Liver (tissue), 9 donors: ENCODE results near the gene USP47. TPM values are rescaled to one million over a fixed set of nuclear protein-coding genes. Genes with fewer than 3 reads are reported as not detected.

Experiments
- DNase-seq: peaks from one replicate; pipeline ENCODE4 v3.0.0-alpha.2; 2017; ENCODE audit warnings: low spot score
- H3K27ac ChIP-seq, 2 donors: one replicate each; pipeline ENCODE4 v1.7.0; 2013; ENCODE audit warnings: inconsistent platforms in 2 of 2, low read length in 2 of 2, control low read depth in 1 of 2, low read depth in 1 of 2, mild to moderate bottlenecking in 1 of 2
- H3K27me3 ChIP-seq, 4 donors: one replicate each; pipeline versions ENCODE4 v1.6.1 to v1.7.0; 2013; ENCODE audit warnings: low read length in 3 of 4, inconsistent platforms in 1 of 4, mild to moderate bottlenecking in 1 of 4, moderate library complexity in 1 of 4; ENCODE audit not compliant: control insufficient read depth in 4 of 4, insufficient read depth in 4 of 4
- H3K36me3 ChIP-seq, 4 donors: one replicate each; pipeline versions ENCODE4 v1.6.1 to v1.7.0; 2013; ENCODE audit warnings: low read length in 3 of 4, mild to moderate bottlenecking in 3 of 4, low read depth in 1 of 4, moderate library complexity in 1 of 4; ENCODE audit not compliant: control insufficient read depth in 4 of 4, insufficient read depth in 3 of 4
- H3K4me1 ChIP-seq, 4 donors: one replicate each; pipeline versions ENCODE4 v1.6.1 to v1.7.0; 2013; ENCODE audit warnings: low read length in 3 of 4, mild to moderate bottlenecking in 3 of 4, moderate library complexity in 1 of 4; ENCODE audit not compliant: control insufficient read depth in 4 of 4, insufficient read depth in 4 of 4
- H3K4me3 ChIP-seq, 3 donors: one replicate each; pipeline versions ENCODE4 v1.6.1 to v1.7.0; 2013; ENCODE audit warnings: low read length in 3 of 3, control low read depth in 1 of 3, low read depth in 1 of 3, mild to moderate bottlenecking in 1 of 3
- H3K9ac ChIP-seq, 2 donors: one replicate each; pipeline ENCODE4 v1.7.0; 2013; ENCODE audit warnings: low read length in 2 of 2, mild to moderate bottlenecking in 2 of 2, moderate library complexity in 2 of 2, control low read depth in 1 of 2, low read depth in 1 of 2
- H3K9me3 ChIP-seq, 4 donors: one replicate each; pipeline versions ENCODE4 v1.6.1 to v1.7.0; 2013; ENCODE audit warnings: low read length in 3 of 4; ENCODE audit not compliant: control insufficient read depth in 4 of 4
- EGR1 ChIP-seq, 2 donors: IDR thresholded peaks; 2 replicates each; pipeline ENCODE4 v1.6.1; 2016 to 2018; ENCODE audit warnings: antibody characterized with exemption in 2 of 2, low read depth in 2 of 2
- FOXA1 ChIP-seq: IDR thresholded peaks from 2 replicates; pipeline ENCODE4 v1.6.1; 2016; ENCODE audit warnings: antibody characterized with exemption
- FOXA2 ChIP-seq: IDR thresholded peaks from 2 replicates; pipeline ENCODE4 v1.6.1; 2016; ENCODE audit warnings: antibody characterized with exemption
- GABPA ChIP-seq, 2 donors: IDR thresholded peaks in 1 of 2; conservative IDR thresholded peaks in 1 of 2; 2 replicates each; pipeline ENCODE4 v1.6.1; 2016; ENCODE audit warnings: antibody characterized with exemption in 2 of 2, mild to moderate bottlenecking in 1 of 2, moderate library complexity in 1 of 2
- HNF4A ChIP-seq, 2 donors: conservative IDR thresholded peaks; 2 replicates each; pipeline ENCODE4 v1.6.1; 2016; ENCODE audit warnings: antibody characterized with exemption in 2 of 2, mild to moderate bottlenecking in 2 of 2
- HNF4G ChIP-seq: IDR thresholded peaks from 2 replicates; pipeline ENCODE4 v1.6.1; 2016; ENCODE audit warnings: antibody characterized with exemption
- JUND ChIP-seq, 2 donors: IDR thresholded peaks; 2 replicates each; pipeline ENCODE4 v1.6.1; 2016; ENCODE audit warnings: antibody characterized with exemption in 2 of 2
- NR2F2 ChIP-seq: IDR thresholded peaks from 2 replicates; pipeline ENCODE4 v1.6.1; 2016; ENCODE audit warnings: antibody characterized with exemption
- RAD21 ChIP-seq, 2 donors: IDR thresholded peaks; 2 replicates each; pipeline ENCODE4 v1.6.1; 2016; ENCODE audit warnings: antibody characterized with exemption in 2 of 2, mild to moderate bottlenecking in 2 of 2
- RXRA ChIP-seq, 2 donors: IDR thresholded peaks; 2 replicates each; pipeline ENCODE4 v1.6.1; 2017 to 2018; ENCODE audit warnings: antibody characterized with exemption in 2 of 2, mild to moderate bottlenecking in 1 of 2
- TAF1 ChIP-seq: conservative IDR thresholded peaks from 2 replicates; pipeline ENCODE4 v1.6.1; 2016; ENCODE audit warnings: antibody characterized with exemption, mild to moderate bottlenecking
- YY1 ChIP-seq: IDR thresholded peaks from 2 replicates; pipeline ENCODE4 v1.6.1; 2016; ENCODE audit warnings: antibody characterized with exemption, mild to moderate bottlenecking
- WGBS: extraction: QIAGEN DNeasy Blood & Tissue Kit; methylation state at CpG from one replicate; pipeline ENCODE4 v1.1.7; 2013; 5-methylcytosine and 5-hydroxymethylcytosine counted together
- polyA plus RNA-seq, 2 donors: library from polyadenylated mRNA; stranded (reverse) in 1 of 2; unstranded in 1 of 2; fragments of 200-250 nt in 1 of 2; fragments of >200 nt in 1 of 2; fragmentation: Nextera tagmentation in 1 of 2; extraction: Ambion mirVana in 1 of 2; gene quantifications; one replicate each; pipeline versions ENCODE4 v1.2.1 to v1.2.3, GENCODE V29; 2013 to 2015
- total RNA-seq, 2 donors: library from RNA; depleted of rRNA; stranded (reverse); fragments of >200 nt; gene quantifications; one replicate each; pipeline ENCODE4 v1.2.3, GENCODE V29; 2014
- TF ChIP-seq, protein P1 (sequence below): IDR thresholded peaks from 2 replicates; pipeline ENCODE4 v1.6.1; 2016; ENCODE audit warnings: antibody characterized with exemption
- TF ChIP-seq, protein P2 (sequence below): fragments of 150-350 bp; IDR thresholded peaks from 2 replicates; pipeline ENCODE4 v1.5.1; 2017; ENCODE audit warnings: improper control_type of control experiment, low read depth, low read length; ENCODE audit not compliant: missing input control
- TF ChIP-seq, protein P3 (sequence below): IDR thresholded peaks from 2 replicates; pipeline ENCODE4 v1.6.1; 2016; ENCODE audit warnings: antibody characterized with exemption
- TF ChIP-seq, protein P4 (sequence below): IDR thresholded peaks from 2 replicates; pipeline ENCODE4 v1.6.1; 2016; ENCODE audit warnings: antibody characterized with exemption
- donor health status: healthy.
- donor health status: healthy.
- donor health status: healthy.
- donor health status: healthy.
- donor health status: healthy.

The USP47 gene
- total and polyA plus RNA-seq, 4 donors, result 14.9 to 55.1 (median 32.2) TPM

DNA sequence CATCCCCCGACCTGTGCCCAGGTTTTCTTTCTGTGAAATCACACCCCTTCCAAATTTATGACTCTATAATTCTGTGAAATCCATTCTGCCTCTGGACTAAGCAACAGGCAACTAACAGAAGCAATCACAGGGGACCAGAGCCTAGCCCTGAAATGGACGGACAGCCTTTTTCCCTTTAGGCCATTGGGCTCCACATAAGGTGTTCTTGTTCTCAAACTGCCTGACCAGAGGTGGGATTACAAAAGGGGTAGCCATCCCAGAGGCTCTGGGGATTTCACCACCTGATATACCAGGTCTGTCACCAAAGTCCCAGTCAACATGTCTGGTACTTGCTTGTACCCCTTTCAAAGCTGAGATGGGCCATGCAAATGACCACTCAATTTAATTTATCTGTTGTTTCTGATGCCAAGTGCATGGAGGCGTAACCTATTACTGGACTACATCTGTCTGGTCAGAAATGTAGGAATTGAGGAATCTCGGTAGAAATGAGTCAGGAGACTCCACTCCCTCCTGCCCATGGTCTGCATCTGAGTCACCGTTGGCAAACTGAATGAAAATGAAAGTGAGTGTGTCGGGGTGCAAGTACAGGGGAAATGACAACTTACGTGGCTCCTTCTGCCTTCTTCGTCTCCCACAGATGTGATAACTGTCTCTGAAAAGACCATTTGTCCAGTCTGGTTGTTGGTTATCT lies 156.5 kb downstream of the USP47 start:
- no peak overlapping the region for H3K4me3 ChIP-seq
- no peak overlapping the region for H3K27ac ChIP-seq
- TF ChIP-seq TAF1, result no peak
- TF ChIP-seq FOXA1, result no peak
- TF ChIP-seq, protein P1, sequence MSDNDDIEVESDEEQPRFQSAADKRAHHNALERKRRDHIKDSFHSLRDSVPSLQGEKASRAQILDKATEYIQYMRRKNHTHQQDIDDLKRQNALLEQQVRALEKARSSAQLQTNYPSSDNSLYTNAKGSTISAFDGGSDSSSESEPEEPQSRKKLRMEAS, result no peak
- no peak for TF ChIP-seq EGR1 (IDR thresholded peaks at IDR 0.05; ENCODE audit: low read depth in 2 of 2)
- TF ChIP-seq, protein P2, sequence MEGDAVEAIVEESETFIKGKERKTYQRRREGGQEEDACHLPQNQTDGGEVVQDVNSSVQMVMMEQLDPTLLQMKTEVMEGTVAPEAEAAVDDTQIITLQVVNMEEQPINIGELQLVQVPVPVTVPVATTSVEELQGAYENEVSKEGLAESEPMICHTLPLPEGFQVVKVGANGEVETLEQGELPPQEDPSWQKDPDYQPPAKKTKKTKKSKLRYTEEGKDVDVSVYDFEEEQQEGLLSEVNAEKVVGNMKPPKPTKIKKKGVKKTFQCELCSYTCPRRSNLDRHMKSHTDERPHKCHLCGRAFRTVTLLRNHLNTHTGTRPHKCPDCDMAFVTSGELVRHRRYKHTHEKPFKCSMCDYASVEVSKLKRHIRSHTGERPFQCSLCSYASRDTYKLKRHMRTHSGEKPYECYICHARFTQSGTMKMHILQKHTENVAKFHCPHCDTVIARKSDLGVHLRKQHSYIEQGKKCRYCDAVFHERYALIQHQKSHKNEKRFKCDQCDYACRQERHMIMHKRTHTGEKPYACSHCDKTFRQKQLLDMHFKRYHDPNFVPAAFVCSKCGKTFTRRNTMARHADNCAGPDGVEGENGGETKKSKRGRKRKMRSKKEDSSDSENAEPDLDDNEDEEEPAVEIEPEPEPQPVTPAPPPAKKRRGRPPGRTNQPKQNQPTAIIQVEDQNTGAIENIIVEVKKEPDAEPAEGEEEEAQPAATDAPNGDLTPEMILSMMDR, result no peak
- TF ChIP-seq HNF4A (conservative IDR thresholded peaks at IDR 0.05), result no peak
- TF ChIP-seq GABPA (IDR thresholded peaks at IDR 0.05 in 1 of 2, conservative IDR thresholded peaks at IDR 0.05 in 1 of 2), result no peak
- no peak for TF ChIP-seq RXRA (IDR thresholded peaks at IDR 0.05)
- TF ChIP-seq FOXA2, result no peak
- TF ChIP-seq, protein P3, sequence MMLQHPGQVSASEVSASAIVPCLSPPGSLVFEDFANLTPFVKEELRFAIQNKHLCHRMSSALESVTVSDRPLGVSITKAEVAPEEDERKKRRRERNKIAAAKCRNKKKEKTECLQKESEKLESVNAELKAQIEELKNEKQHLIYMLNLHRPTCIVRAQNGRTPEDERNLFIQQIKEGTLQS, result no peak
- TF ChIP-seq, protein P4, sequence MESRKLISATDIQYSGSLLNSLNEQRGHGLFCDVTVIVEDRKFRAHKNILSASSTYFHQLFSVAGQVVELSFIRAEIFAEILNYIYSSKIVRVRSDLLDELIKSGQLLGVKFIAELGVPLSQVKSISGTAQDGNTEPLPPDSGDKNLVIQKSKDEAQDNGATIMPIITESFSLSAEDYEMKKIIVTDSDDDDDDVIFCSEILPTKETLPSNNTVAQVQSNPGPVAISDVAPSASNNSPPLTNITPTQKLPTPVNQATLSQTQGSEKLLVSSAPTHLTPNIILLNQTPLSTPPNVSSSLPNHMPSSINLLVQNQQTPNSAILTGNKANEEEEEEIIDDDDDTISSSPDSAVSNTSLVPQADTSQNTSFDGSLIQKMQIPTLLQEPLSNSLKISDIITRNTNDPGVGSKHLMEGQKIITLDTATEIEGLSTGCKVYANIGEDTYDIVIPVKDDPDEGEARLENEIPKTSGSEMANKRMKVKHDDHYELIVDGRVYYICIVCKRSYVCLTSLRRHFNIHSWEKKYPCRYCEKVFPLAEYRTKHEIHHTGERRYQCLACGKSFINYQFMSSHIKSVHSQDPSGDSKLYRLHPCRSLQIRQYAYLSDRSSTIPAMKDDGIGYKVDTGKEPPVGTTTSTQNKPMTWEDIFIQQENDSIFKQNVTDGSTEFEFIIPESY, result no peak
- no peak for TF ChIP-seq HNF4G
- no peak for TF ChIP-seq NR2F2
- no peak for TF ChIP-seq YY1
- TF ChIP-seq JUND (IDR thresholded peaks at IDR 0.05), result no peak
- no peaks in the 10 kb centered on the region for H3K9me3 ChIP-seq
- H3K27me3 ChIP-seq, result no peaks in the 10 kb centered on the region
- H3K36me3 ChIP-seq, result no peaks in the 10 kb centered on the region
- DNase-seq, result no peak
- WGBS, result 80% methylated on average over 8 of the region's 8 CpGs
- no peak overlapping the region for H3K9ac ChIP-seq
- peaks cover 0 to 5% (median 3%) of the 10 kb centered on the region in 4 donors for H3K4me1 ChIP-seq

DNA sequence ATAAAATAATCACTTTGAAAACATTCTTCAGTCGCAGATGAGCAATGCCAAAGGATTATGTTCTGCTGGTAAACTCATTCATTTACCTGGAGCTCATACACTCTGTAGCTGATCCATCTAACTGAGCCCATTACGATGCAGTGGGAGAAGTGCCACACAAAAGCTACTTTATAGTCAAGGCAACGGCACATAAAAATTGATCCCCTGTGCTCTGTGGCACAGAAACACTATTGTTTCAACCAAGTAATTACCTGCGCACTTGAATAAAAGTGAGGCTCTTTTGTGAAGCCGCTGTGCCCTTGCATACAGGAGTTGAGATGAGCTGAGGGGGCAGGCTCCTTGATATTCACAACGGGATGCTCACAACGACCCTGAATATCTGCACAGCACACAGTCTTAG lies 159.4 kb downstream of the USP47 start:
- Histone ChIP-seq H3K9ac (no peak overlapping the region), H3K4me3 (no peak overlapping the region), H3K9me3 (no peaks in the 10 kb centered on the region), H3K36me3 (no peaks in the 10 kb centered on the region), H3K27ac (no peak overlapping the region), H3K4me1 (peaks cover 0 to 1% (median 0%) of the 10 kb centered on the region in 4 donors), H3K27me3 (no peaks in the 10 kb centered on the region)
- DNase-seq, result no peak
- 79% methylated on average over 7 of the region's 7 CpGs for WGBS
- TF ChIP-seq EGR1 (IDR thresholded peaks at IDR 0.05; ENCODE audit: low read depth in 2 of 2) (no peak), TAF1 (no peak), RAD21 (IDR thresholded peaks at IDR 0.05) (no peak), HNF4A (conservative IDR thresholded peaks at IDR 0.05) (no peak)
- TF ChIP-seq, protein P1, result no peak
